Measurements from ENCODE around the gene MALSU1. TPM values are rescaled to one million over a fixed set of nuclear protein-coding genes. Genes with fewer than 3 reads are reported as not detected.

MALSU1 gene
- total RNA-seq, 6 experiments from 2014 or later = 36.7 to 55.1 (median 44.7) TPM

- WGBS (ENCODE audit: insufficient coverage, low coverage, low lambda C conversion rate, missing lambda C conversion rate) = 37% methylated on average over 2 of the region's 2 CpGs
- H3K4me1 ChIP-seq = peaks cover 0 to 52% (median 11%) of the 10 kb centered on the region in 4 donors
Measured at GRCh38 chr7:23338439-23338838, 39.3 kb downstream of the MALSU1 start.

GRCh38 chr7:23338863-23339262 lies 39.7 kb downstream of the MALSU1 start:
- ATAC-seq (no peak), DNase-seq (no peak)
- WGBS (ENCODE audit: insufficient coverage, low coverage, low lambda C conversion rate, missing lambda C conversion rate) = 49% methylated on average over 2 of the region's 2 CpGs
- Histone ChIP-seq H3K4me1 (peaks cover 0 to 48% (median 11%) of the 10 kb centered on the region in 4 donors), H3K27me3 (no peaks in the 10 kb centered on the region), H3K36me3 (no peaks in the 10 kb centered on the region), H3K9me3 (no peaks in the 10 kb centered on the region), H3K27ac (no peak overlapping the region), H3K4me3 (no peak overlapping the region)
- TF ChIP-seq, protein P1, sequence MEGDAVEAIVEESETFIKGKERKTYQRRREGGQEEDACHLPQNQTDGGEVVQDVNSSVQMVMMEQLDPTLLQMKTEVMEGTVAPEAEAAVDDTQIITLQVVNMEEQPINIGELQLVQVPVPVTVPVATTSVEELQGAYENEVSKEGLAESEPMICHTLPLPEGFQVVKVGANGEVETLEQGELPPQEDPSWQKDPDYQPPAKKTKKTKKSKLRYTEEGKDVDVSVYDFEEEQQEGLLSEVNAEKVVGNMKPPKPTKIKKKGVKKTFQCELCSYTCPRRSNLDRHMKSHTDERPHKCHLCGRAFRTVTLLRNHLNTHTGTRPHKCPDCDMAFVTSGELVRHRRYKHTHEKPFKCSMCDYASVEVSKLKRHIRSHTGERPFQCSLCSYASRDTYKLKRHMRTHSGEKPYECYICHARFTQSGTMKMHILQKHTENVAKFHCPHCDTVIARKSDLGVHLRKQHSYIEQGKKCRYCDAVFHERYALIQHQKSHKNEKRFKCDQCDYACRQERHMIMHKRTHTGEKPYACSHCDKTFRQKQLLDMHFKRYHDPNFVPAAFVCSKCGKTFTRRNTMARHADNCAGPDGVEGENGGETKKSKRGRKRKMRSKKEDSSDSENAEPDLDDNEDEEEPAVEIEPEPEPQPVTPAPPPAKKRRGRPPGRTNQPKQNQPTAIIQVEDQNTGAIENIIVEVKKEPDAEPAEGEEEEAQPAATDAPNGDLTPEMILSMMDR (IDR thresholded peaks at IDR 0.05) = no peak
- intact Hi-C loops (cut with DNase I) = no loop called here

More at GRCh38 chr7:23338439-23338838, 39.3 kb downstream of the MALSU1 start:
- Histone ChIP-seq H3K36me3 (no peaks in the 10 kb centered on the region), H3K4me3 (no peak overlapping the region), H3K27me3 (no peaks in the 10 kb centered on the region), H3K27ac (no peak overlapping the region), H3K9me3 (no peaks in the 10 kb centered on the region)
- intact Hi-C loops (cut with DNase I) = no loop called here
- ATAC-seq (peak in 3 of 4 donors; percentile 20 to 63 (median 28)), DNase-seq (no peak)
- TF ChIP-seq, protein P1 (IDR thresholded peaks at IDR 0.05) = no peak
- no peak for TF ChIP-seq POLR2A (IDR thresholded peaks at IDR 0.05)

GRCh38 chr7:23341846-23342598 lies 42.9 kb downstream of the MALSU1 start:
- DNase-seq (no peak), ATAC-seq (no peak)
- no peak overlapping the region for H3K27ac ChIP-seq
- intact Hi-C loops (cut with DNase I) = no loop called here
- H3K4me3 ChIP-seq = no peak overlapping the region
- H3K36me3 ChIP-seq = no peaks in the 10 kb centered on the region
- peaks cover 0 to 18% (median 5%) of the 10 kb centered on the region in 4 donors for H3K4me1 ChIP-seq
- TF ChIP-seq, protein P1 (IDR thresholded peaks at IDR 0.05) = no peak
- no peak for TF ChIP-seq POLR2A (IDR thresholded peaks at IDR 0.05)
- no peaks in the 10 kb centered on the region for H3K9me3 ChIP-seq
- H3K27me3 ChIP-seq = no peaks in the 10 kb centered on the region
- 89% methylated on average over 7 of the region's 7 CpGs for WGBS (ENCODE audit: insufficient coverage, low coverage, low lambda C conversion rate, missing lambda C conversion rate)

- Histone ChIP-seq H3K27ac (no peak overlapping the region), H3K36me3 (no peaks in the 10 kb centered on the region), H3K4me3 (no peak overlapping the region), H3K4me1 (peaks cover 0 to 10% (median 5%) of the 10 kb centered on the region in 4 donors), H3K9me3 (no peaks in the 10 kb centered on the region), H3K27me3 (no peaks in the 10 kb centered on the region)
- no peak for ATAC-seq
- DNase-seq = no peak
- no peak for TF ChIP-seq POLR2A (IDR thresholded peaks at IDR 0.05)
- TF ChIP-seq, protein P1 (IDR thresholded peaks at IDR 0.05) = no peak
- intact Hi-C loops (cut with DNase I) = no loop called here
Measured at GRCh38 chr7:23343102-23343501, 44.0 kb downstream of the MALSU1 start.

Data from right lobe of liver (tissue), 6 donors.